Left ventricle myocardium superior (tissue), 1 donor: ENCODE results near the gene FUT2. TPM values are rescaled to one million over a fixed set of nuclear protein-coding genes. Genes with fewer than 3 reads are reported as not detected.
A peak's percentile ranks its signal among the peaks of the same experiment; 100 is the strongest.

Experiments used
- ATAC-seq: fragments of 200-7000 bp; cut with Tn5 transposase; one replicate; pipeline ENCODE4 v1.9.1; 2020; ENCODE audit warnings: mild to moderate bottlenecking, moderate library complexity
- DNase-seq: peaks from one replicate; pipeline ENCODE4 v3.0.0-alpha.2; 2020
- intact Hi-C: fragments of 100-400 bp; cut with micrococcal nuclease; formaldehyde crosslinking; loops from one replicate; pipeline ENCODE4 v1.11.0; 2022
- total RNA-seq: library from RNA; stranded (reverse); fragmentation: NEBNext Ultra II Directional; extraction: Animal tissue kit (Norgen Biotek cat#: 25700); gene quantifications from one replicate; pipeline ENCODE4 v1.2.1, GENCODE V29; 2021
- donor health status: DM: no; HTN: yes; CAD: no; lungs with severe emphysema.

FUT2 gene
- total RNA-seq, 1 donor from 2014 or later, result not detected

DNA sequence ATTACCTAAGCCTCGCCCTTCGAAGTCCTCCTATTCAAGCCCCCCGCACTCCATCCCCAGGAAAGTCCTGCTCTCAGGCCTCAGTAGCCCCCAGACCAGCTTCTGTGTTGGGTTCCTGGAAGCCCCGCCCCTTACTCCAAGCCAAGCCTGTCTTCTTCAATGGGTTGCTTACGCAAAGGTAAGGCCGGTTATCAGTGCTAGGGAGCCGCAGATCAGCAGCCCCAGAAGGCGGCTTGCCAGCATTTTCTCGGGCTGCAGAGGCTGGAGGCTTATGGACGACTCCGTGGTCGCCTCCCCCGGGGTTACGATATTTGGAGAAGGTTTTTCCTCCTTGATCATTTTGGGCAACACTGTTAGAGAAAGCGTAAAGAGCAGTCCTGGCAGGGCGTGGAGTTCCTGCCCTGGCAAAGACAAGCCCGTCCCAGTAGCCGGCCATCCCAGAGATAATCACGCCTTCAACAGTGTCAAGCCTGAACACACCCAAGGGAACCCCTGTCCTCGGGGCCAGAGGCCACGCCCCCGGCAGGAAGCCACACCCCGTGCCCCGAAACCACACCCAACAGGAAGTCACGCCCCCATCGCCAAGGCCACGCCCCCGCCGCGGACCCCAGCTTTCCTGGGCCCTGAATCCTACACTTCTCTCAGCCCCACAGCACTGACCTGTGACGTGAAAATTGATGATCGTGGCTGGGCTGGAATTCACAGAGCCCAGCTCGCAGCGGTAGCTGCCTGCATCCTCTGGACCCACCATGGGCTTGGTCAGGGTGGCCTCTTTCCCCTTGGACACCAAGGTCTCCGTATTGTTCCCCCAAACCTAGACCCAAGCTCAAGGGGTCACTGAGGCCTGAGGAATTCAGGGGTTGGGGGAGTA lies 45.6 kb downstream of the FUT2 start:
- intact Hi-C loops, result no loop called here
- peak; percentile 66 for DNase-seq
- ATAC-seq, result peak; percentile 14

DNA sequence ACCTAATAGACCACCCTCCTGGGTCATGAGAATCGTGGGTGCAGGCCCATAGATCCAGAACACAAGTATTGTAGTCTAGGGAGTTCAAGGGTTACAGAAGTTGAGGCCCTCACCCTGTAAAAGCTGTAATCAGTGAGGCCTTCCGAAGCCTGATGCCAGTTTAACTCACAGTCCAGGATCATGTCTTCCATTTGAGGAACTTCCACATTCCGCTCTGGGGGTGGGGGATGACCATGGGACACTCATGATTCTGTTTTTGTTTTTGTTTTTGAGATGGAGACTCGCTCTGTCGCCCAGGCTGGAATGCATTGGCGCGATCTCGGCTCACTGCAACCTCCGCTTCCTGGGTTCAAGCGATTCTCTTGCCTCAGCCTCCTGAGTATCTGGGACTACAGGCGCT lies 46.3 kb downstream of the FUT2 start:
- intact Hi-C loops, result no loop called here
- no peak for ATAC-seq
- DNase-seq, result no peak

DNA sequence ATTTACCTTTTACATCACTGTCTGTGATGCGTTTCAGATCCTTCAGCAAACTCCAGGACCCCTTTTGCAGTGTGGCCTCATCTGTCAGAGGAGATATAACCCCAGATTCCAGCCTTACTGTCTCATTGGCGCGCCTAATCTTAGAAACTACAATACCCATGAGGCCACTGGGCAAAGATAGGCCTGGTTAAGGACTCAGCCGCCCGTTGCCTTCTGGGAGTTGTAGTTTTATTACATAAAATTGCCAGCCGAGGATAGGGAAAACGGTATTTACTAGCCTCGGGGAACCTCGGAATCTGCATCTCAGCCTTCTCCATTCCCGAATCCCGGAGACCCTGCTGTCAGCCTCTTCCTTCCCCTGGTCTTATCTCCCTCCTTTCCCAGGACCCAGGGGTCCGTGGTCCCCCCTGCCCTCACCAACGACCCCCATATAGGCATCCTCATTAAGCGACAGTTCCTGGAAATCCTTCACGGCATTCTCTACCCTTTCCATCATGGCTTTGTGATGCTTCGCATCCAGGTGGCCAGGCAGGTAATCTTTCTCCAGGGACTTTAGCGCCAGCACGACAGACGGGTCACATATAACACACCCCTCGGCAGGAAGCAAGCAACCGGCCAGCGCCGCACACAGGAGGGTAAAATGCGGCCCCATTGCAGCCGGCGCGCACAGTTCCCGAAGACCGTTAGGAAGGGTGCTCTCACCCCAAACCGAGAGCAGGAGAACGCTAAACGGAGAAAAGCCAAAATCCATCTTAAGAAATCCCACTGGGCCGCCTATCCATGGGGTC lies 49.6 kb downstream of the FUT2 start:
- ATAC-seq, result peak; percentile 34
- DNase-seq, result peak; percentile 60
- intact Hi-C loops, result no loop called here

DNA sequence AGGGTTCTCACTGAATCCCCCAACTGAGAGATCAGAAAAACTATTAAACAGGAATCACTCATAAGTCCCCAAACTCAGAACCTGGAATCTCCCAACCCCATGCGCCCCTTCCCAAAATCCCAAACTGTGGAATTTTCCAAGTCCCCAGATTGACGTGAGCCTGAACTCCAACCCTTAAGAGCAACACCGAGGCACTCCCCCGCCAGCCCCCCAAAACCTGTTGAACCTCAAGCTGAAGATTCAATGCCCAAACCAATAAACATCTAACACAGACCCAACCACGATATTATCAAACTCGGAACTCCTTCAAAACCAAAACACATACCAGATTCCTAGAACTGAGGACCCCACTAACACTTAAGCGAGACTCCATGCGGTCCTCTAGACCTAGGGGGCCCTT lies 50.3 kb downstream of the FUT2 start:
- intact Hi-C loops, result no loop called here
- ATAC-seq, result no peak
- no peak for DNase-seq

DNA sequence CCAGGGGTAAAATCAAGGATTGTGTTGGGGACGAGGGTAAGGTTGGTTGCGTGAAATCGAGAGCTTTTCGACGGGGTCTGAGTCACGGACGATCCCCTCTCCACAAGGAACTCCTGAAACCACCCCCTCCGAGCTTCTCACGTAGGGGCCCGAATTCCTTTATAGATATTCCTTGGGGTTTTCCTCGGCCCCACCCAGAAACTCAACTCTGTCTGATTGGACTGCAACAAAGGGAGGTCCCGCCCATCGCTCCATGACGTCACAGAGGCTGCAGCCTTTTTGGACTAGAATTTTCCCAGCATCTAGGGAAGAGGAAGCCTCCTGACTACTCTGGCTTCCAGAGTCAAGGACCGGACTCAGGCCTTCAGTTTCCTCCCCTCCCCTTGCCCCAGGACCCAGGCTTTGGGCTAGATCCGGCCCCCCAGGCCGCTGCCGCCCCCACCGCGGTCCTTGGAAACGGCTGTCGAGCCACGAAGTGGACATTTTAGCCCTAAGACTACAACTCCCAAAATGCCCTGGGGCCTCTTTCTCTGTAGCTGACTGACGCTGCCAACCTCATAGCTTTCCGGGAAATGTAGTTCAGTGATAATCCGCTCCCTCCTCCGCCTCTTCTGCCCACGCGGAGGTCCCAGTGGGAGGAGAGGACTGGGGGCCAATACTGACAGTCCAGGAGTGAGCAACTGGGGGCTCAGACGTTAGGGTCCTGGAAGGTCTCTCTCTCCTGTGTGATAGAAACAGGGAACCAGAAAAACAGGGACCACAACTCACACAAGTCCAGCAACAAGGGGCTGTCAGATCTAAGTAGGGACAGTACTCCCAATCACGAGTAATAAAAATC lies 51.2 kb downstream of the FUT2 start, which contains the start of gene IZUMO1:
IZUMO1 (minus strand) TSS at position 172 of the 838 bp plus-strand sequence. CDS start 1,050 bp downstream, outside the sequence.
- intact Hi-C loops, result no loop called here
- peak; percentile 84 for ATAC-seq
- peak; percentile 84 for DNase-seq

DNA sequence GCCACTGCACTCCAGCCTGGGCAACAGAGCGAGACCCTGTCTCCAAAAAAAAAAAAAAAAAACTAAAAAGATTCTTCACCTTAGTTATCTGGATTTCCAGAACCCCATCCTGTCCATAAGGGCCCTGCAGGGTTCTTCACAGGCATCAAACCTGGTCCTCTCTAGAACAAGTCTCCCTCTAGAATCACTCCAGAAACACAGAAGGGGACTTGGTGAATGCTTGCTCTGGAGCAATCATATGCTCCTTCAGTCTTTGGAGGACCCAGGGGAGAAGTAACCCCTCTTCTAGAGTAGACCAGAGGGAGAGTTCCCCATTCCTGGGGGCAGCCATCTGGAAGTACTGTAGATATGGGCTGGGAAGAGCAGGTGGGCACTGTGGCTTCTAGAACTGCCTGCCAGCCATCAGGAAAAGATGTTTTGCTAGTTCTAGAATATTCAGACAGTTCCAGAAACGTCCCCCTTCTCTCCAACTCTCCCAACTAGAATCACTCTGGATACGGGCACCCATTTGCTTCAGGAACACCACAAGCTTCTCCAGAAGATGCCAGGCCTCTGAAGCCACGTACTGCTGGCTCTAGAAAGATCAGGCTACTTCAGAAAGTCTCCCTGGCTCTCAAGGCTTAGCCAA lies 53.9 kb downstream of the FUT2 start:
- ATAC-seq, result no peak
- no peak for DNase-seq
- intact Hi-C loops, result no loop called here

DNA sequence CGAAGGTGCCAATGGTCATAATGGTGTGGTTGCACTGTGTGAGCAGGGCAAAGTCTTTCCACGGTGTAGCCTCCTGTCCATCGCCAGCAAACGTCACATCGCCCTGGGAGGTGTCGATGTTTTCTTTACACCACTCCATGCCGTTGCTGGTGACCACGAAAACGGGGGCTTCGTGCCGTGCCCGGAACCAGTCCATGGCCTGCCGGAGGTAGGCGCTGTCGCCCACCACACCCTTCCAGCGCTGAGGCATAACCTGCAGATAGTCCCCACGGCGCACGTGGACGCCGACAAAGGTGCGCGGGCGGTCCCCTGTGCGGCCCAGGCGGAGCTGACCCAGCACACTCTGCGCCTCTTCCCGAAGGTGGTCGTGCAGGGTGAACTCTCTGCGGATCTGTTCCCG lies 54.6 kb downstream of the FUT2 start:
- DNase-seq (no peak), ATAC-seq (no peak)
- intact Hi-C loops, result no loop called here

DNA sequence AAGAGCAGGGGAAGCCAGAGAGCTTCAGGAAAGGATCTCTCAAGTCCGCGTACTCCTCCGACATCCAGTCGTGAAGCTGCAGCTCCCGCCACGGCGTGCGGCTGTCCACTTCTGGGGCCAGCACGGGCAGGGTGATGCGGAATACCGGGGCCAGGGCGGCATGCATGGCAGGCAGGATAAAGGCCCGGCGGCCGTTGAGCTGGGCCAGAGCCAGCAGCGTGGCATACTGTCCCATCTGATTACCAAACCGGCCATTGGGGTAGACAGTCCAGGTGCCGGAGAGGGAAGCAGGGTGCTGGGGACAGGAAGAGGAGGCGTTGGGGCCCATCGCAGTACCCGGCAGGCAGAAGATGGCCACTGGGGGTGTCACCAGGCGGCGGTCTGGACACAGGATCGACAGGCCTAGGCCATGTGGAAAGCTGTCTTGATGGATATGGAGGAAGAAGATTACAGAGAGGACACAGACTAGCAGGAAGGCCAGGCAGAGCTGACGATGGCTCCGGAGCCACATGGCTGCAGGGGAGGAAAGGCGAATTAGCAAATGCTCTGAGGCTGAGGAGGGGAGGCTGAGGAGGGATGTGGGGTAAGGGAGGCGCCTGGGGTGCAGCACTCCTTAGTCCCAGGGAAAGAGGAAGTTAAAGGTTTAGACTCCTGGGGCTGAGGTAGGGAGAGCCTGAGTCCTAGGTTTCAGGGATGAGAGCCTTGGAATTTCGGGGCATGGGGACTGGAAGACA lies 55.2 kb downstream of the FUT2 start:
- intact Hi-C loops, result no loop called here
- ATAC-seq (no peak), DNase-seq (no peak)

DNA sequence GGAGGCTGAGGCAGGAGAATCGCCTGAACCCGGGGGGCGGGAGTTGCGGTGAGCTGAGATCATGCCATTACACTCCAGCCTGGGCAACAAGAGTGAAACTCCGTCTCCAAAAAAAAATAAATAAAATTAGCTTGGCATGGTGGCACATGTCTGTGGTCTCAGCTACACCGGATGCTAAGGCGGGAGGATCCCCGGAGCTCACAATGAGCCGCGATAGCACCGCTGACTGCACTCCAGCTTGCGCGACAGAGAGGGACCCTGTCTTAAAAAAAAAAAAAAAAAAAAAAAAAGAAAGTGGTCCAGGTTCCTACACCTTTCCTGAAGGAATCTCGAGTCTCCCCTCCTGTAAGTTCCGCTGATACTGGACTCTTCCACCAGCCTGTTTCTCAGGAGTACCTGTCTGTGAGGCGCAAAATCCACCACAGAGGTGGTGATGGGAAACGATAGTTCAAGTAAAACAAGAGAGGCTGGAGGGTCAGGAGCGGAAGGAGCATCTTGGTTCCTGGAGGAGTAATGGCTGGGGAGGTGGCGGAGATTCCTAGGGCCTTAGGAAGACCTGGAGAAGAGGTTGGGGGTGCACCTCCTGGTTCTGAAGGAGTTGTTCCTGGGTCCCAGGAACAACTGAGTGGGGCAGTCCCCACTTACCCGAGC lies 56.2 kb downstream of the FUT2 start:
- intact Hi-C loops, result no loop called here
- ATAC-seq, result no peak

DNA sequence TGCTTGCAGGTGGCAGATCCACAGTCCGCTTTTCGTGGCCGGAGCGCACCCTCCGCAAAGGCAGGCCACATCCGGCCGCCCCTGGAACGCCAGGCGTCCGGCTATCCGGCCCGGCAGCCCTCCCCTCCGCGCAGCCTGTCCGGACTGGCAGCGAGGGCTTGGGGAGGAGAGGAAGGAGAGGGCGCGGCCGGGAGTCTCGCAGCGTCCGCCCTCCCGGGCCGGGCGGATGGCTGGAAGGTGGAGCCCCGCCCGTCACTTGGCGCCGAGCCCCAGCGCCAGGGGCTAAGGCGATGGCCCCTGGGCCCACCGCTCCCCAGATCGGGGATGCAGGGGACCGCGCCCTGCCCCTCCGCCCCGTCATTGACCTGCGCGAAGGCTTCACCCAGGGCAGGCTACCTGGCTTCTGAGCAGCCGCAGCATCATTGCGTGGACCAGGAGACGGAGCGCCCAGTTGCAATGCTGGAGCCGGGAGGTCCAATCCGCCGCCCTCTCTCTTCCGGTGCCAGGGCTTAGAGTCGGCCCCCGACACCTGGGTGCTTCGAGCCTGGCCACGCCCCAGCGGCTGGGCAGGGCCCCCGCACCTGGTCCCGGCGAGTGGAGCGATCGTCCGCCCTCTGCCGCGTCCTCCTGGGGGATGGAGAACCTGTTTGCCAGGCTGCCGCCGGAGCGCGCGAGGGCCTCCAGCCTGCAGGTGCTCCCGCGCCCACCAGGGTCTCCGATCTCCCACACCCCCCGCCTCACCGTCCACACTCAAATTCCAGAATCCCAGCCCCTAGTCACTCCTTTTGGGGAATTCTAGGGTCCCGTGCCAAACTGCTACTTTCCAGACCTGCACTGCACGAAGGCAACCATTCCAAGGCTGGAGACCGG lies 57.0 kb downstream of the FUT2 start, which contains the start of gene FUT1:
FUT1 (minus strand) TSS at position 146 of the 870 bp plus-strand sequence. CDS start 1,360 bp downstream, outside the sequence.
- intact Hi-C loops, result no loop called here
- ATAC-seq (peak; percentile 88), DNase-seq (peak; percentile 82)

More for the DNA sequence above, 56.2 kb downstream of the FUT2 start:
- DNase-seq, result no peak

DNA sequence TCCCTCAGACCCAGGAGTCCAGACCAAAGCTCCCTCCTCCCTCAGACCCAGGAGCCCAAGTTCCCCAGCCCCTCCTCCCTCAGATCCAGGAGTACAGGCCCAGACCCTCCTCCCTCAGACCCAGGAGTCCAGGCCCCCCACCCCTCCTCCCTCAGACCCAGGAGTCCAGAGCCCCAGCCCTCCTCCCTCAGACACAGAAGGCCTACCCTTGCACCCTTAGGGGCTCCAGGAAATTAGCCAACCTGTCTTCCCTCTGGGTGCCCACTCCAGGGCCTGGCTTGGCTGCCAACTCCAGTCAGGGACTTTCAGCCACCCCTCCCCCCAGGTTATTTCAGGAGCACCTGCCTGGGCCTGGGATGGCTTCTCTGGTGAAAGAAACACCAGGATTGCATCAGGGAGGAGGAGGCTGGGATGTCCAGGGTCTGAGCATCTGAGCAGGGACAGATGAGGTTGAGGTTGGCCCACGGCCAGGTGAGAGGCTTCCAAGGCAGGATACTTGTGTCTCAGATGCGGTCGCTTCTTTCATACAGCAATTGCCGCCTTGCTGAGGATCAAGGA lies 59.4 kb downstream of the FUT2 start, which contains the start of gene FGF21:
FGF21 (plus strand) TSS at position 441 of the 558 bp plus-strand sequence. CDS start 713 bp downstream, outside the sequence.
- intact Hi-C loops, result no loop called here
- no peak for DNase-seq
- ATAC-seq, result no peak

Other genes starting within 250 kb of the FUT2 start
- 15.7 TPM for gene GRWD1, start 250.0 kb upstream of the FUT2 start, total RNA-seq
- gene KCNJ14, start 240.4 kb upstream of the FUT2 start, total RNA-seq, result 0.35 TPM
- gene CYTH2, start 226.6 kb upstream of the FUT2 start, total RNA-seq, result 33.4 TPM
- gene LMTK3, start 184.1 kb upstream of the FUT2 start, total RNA-seq, result 1.4 TPM
- gene SULT2B1, start 143.8 kb upstream of the FUT2 start, total RNA-seq, result 0.35 TPM
- not detected for gene SPACA4, start 89.2 kb upstream of the FUT2 start, total RNA-seq
- gene FAM83E, start 80.9 kb upstream of the FUT2 start, total RNA-seq, result not detected
- 554 TPM for gene RPL18, start 76.8 kb upstream of the FUT2 start, total RNA-seq
- gene SPHK2, start 76.5 kb upstream of the FUT2 start, total RNA-seq, result 7.2 TPM
- 22.8 TPM for gene DBP, start 58.6 kb upstream of the FUT2 start, total RNA-seq
- 6.3 TPM for gene CA11, start 49.8 kb upstream of the FUT2 start, total RNA-seq
- gene NTN5, start 23.0 kb upstream of the FUT2 start, total RNA-seq, result not detected
- gene MAMSTR, start 23.8 kb downstream of the FUT2 start, total RNA-seq, result 3.0 TPM
- gene RASIP1, start 44.6 kb downstream of the FUT2 start, total RNA-seq, result 13.7 TPM
- 1.0 TPM for gene IZUMO1, start 50.9 kb downstream of the FUT2 start, total RNA-seq
- gene FUT1, start 56.7 kb downstream of the FUT2 start, total RNA-seq, result 1.6 TPM
- not detected for gene FGF21, start 59.6 kb downstream of the FUT2 start, total RNA-seq
- 64.6 TPM for gene BCAT2, start 115.1 kb downstream of the FUT2 start, total RNA-seq
- gene HSD17B14, start 140.5 kb downstream of the FUT2 start, total RNA-seq, result 1.2 TPM
- 22.2 TPM for gene PLEKHA4, start 172.6 kb downstream of the FUT2 start, total RNA-seq
- gene PPP1R15A, start 176.4 kb downstream of the FUT2 start, total RNA-seq, result 63.0 TPM
- not detected for gene TULP2, start 202.8 kb downstream of the FUT2 start, total RNA-seq
- gene NUCB1, start 204.3 kb downstream of the FUT2 start, total RNA-seq, result 265 TPM
- gene DHDH, start 237.7 kb downstream of the FUT2 start, total RNA-seq, result not detected